Thymus (tissue), 11 donors: ENCODE measurements around the gene SGO1. TPM values are rescaled to one million over a fixed set of nuclear protein-coding genes. Genes with fewer than 3 reads are reported as not detected.

ENCODE experiments used
- DNase-seq, 9 donors: peaks; one replicate each; pipeline ENCODE4 v3.0.0-alpha.2; 2013; ENCODE audit warnings: low spot score in 9 of 9, low read depth in 6 of 9, missing footprints in 1 of 9
- H3K27ac ChIP-seq, 2 donors: one replicate each; pipeline ENCODE4 v1.5.1; 2013; ENCODE audit warnings: control low read depth in 1 of 2, low read depth in 1 of 2, low read length in 1 of 2, mild to moderate bottlenecking in 1 of 2, moderate library complexity in 1 of 2
- H3K27me3 ChIP-seq, 2 donors: one replicate each; pipeline ENCODE4 v1.5.1; 2013; ENCODE audit warnings: low read length in 1 of 2; ENCODE audit not compliant: control insufficient read depth in 2 of 2, insufficient read depth in 1 of 2
- H3K36me3 ChIP-seq, 2 donors: one replicate each; pipeline ENCODE4 v1.5.1; 2013; ENCODE audit warnings: low read length in 1 of 2, mild to moderate bottlenecking in 1 of 2, moderate library complexity in 1 of 2; ENCODE audit not compliant: control insufficient read depth in 2 of 2, insufficient read depth in 2 of 2
- H3K4me1 ChIP-seq, 2 donors: one replicate each; pipeline ENCODE4 v1.5.1; 2013; ENCODE audit warnings: low read length in 2 of 2; ENCODE audit not compliant: control insufficient read depth in 2 of 2, insufficient read depth in 2 of 2
- H3K4me3 ChIP-seq, 2 donors: one replicate each; pipeline ENCODE4 v1.5.1; 2013; ENCODE audit warnings: low read length in 2 of 2, control low read depth in 1 of 2, mild to moderate bottlenecking in 1 of 2
- H3K9me3 ChIP-seq, 2 donors: one replicate each; pipeline ENCODE4 v1.5.1; 2013; ENCODE audit warnings: low read length in 1 of 2, mild to moderate bottlenecking in 1 of 2; ENCODE audit not compliant: control insufficient read depth in 2 of 2, insufficient read depth in 1 of 2
- WGBS: extraction: QIAGEN DNeasy Blood & Tissue Kit; methylation state at CpG from one replicate; pipeline ENCODE4 v1.1.7; 2013; 5-methylcytosine and 5-hydroxymethylcytosine counted together
- polyA plus RNA-seq: library from polyadenylated mRNA; stranded (reverse); fragments of 200-250 nt; gene quantifications from one replicate; pipeline ENCODE4 v1.2.3, GENCODE V29; 2013
- total RNA-seq: library from RNA; stranded (reverse); fragments of 120-200 nt; gene quantifications from one replicate; pipeline ENCODE4 v1.2.4, GENCODE V29; 2013
- donor health status: healthy.

SGO1 gene
- total and polyA plus RNA-seq, 2 donors, result 3.0 to 11.1 TPM

DNA sequence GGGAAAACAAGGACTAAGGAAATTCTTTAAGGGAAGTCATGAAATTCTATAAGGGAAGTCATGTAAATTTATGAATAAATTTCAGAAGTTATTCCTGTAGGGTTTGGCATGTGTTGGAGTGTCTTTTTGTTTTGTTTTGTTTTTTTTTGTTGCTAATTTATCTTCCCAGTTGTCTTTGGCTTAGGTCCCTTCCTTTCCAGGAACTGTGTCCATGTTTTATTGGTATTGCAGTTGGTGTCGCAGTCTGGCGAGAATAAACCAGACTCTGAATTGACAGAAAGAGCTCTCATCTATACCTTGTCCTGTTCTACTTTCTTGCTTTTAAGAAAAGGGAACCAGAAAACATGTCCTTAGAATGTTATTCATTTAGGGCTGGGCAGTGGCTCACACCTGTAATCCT lies 57.6 kb downstream of the SGO1 start:
- Histone ChIP-seq H3K4me1 (no peaks in the 10 kb centered on the region), H3K4me3 (no peak overlapping the region), H3K9me3 (no peaks in the 10 kb centered on the region), H3K36me3 (peaks cover 35 to 54% of the 10 kb centered on the region in 2 donors), H3K27ac (no peak overlapping the region), H3K27me3 (no peaks in the 10 kb centered on the region)
- DNase-seq, result no peak
- 100% methylated on average over 2 of the region's 2 CpGs for WGBS

DNA sequence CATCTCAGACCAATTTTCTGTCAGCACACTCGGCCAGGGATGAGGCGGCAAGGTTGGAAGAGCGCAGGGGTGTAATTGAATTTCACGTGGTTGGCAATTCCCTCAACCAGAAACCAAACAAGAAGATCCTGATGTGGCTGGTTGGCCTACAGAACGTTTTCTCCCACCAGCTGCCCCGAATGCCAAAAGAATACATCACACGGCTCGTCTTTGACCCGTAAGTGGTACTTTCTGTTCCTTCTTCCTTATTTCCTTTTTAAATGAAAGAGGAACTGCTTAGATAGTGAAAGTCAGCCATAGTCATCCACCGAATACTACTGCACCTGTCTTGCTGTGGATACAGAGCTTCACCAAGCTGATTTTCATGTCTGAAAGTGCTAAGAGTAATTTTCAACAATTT lies 60.1 kb downstream of the SGO1 start:
- peak in 2 of 9 donors; percentile 8 to 26 for DNase-seq
- Histone ChIP-seq H3K27me3 (no peaks in the 10 kb centered on the region), H3K36me3 (peaks cover 37 to 59% of the 10 kb centered on the region in 2 donors), H3K4me1 (no peaks in the 10 kb centered on the region), H3K9me3 (no peaks in the 10 kb centered on the region), H3K4me3 (no peak overlapping the region), H3K27ac (no peak overlapping the region)
- 53% methylated on average over 10 of the region's 10 CpGs for WGBS

DNA sequence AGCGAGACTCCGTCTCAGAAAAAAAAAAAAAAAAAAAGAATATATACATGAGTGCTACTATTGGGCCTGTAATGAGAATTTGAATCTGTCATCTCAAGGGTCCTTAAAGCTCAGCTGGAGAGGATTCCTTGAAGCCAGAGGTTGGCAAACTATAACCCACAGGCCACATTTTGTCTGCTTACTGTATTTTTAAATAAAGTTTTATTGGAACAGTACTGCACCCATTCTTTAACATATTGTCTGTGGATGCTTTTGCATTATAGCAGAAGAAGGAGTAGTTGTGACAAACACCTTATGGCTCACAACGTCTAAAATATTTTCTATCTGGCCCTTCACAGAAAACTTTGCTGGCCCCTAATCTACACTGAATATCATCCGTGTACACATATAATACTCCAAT lies 60.7 kb downstream of the SGO1 start:
- Histone ChIP-seq H3K9me3 (no peaks in the 10 kb centered on the region), H3K27me3 (no peaks in the 10 kb centered on the region), H3K4me1 (no peaks in the 10 kb centered on the region), H3K4me3 (no peak overlapping the region), H3K27ac (no peak overlapping the region), H3K36me3 (peaks cover 38 to 64% of the 10 kb centered on the region in 2 donors)
- 97% methylated on average over 4 of the region's 4 CpGs for WGBS
- no peak for DNase-seq

DNA sequence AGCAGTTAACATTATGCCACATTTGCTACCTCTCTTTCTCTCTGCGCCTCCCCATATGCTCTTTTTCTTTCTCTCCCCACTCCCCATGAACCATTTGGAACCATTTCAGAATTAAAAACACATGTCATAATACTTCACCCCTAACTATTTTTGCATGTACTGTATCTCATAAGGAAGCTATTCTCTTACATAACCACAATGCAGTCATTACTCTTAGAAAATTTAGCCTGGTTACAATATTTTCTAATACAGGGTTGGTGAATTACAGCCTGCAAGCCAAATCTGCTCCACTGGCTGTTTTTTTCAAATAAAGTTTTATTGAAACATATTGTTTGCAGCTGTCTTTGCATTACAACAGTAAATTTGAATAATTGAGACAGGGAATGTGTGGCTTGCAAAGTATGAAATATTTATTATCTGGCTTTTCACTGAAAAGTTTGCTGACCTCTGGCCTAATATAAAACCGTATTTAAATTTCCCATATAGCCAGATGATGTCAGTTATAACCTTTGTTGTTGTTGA lies 62.8 kb downstream of the SGO1 start:
- DNase-seq, result no peak
- H3K36me3 ChIP-seq, result peaks cover 39 to 62% of the 10 kb centered on the region in 2 donors
- 97% methylated on average over 2 of the region's 2 CpGs for WGBS
- H3K27ac ChIP-seq, result no peak overlapping the region
- H3K4me3 ChIP-seq, result no peak overlapping the region
- no peaks in the 10 kb centered on the region for H3K9me3 ChIP-seq
- no peaks in the 10 kb centered on the region for H3K4me1 ChIP-seq
- H3K27me3 ChIP-seq, result no peaks in the 10 kb centered on the region

DNA sequence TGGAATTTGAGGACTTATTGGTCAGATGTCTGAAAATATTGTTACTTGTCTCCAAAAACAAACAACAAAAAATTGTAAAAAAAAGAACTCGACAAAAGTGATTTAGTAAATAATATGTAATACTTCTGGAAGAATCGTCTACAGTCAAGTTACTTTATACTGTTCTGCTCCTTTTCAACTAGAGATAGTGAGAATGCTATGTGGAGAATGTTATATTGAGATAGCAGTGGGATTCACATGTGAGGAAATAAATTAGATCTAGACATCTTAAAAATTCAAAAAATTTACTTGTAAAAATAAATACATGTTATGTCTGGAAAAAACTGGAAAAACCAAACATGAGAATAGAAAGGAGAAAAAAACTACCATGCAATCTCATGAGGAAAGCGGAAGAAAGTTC lies 64.9 kb downstream of the SGO1 start:
- 99% methylated on average over 3 of the region's 3 CpGs for WGBS
- no peaks in the 10 kb centered on the region for H3K9me3 ChIP-seq
- no peak overlapping the region for H3K27ac ChIP-seq
- DNase-seq, result no peak
- H3K36me3 ChIP-seq, result peaks cover 37 to 58% of the 10 kb centered on the region in 2 donors
- H3K4me1 ChIP-seq, result no peaks in the 10 kb centered on the region
- H3K27me3 ChIP-seq, result no peaks in the 10 kb centered on the region
- no peak overlapping the region for H3K4me3 ChIP-seq

Other genes with a start within 250 kb of the SGO1 start
- gene RAB5A, start 239.1 kb downstream of the SGO1 start, total RNA-seq, result 30.6 TPM
- 51.8 TPM for gene RAB5A, start 239.1 kb downstream of the SGO1 start, polyA plus RNA-seq
- gene PP2D1, start 173.9 kb downstream of the SGO1 start, total RNA-seq, result not detected
- not detected for gene PP2D1, start 173.9 kb downstream of the SGO1 start, polyA plus RNA-seq
- 17.2 TPM for gene KAT2B, start 145.8 kb downstream of the SGO1 start, total RNA-seq
- gene KAT2B, start 145.8 kb downstream of the SGO1 start, polyA plus RNA-seq, result 38.4 TPM